HG02588 (cell line): ENCODE measurements around the gene GALNT9.
"Not testable (repeated sequence)": the region's sequence is repeated elsewhere in the genome, so short reads cannot be mapped to it uniquely, and the experiment has no call there.

Experiments used
- ATAC-seq: cut with Tn5 transposase; IDR thresholded peaks from one replicate; pipeline ENCODE4 v1.9.1; 2021; ENCODE audit warnings: mild to moderate bottlenecking, moderate library complexity; ENCODE audit not compliant: unreplicated experiment

The GALNT9 gene

DNA sequence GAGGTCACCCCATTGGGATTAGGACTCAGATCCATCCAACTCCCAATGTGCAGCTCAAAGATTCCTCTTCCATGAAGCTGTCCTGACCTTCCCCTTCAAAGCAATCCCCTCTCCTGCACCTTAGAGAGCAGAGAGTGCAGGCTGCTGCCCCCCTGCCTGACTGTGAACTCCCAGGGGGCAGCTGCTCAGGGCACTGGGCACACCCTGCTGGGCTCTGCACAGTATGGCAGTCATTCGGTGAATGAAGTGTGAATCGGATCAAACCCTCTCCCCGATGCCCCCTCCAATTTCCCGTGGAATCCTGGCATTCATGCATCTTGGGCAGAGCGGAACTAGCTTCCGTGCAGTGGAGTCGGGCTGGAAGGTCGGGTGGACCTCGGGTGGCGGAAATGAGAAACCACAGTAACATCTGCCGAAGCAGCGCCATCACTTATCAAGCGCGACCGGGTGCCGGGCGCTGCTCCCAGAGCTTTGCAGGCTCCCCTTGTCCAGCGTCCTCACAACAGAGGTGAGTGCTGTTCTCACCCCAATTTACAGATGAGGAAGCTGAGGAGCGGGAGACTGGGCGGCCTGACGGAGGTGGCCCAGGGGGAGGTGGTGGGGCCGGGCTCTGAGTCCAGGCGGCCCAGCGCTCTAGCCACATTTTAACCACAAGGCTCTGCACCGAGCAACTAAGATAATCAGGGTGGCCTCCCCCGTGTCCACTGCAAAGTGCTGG lies 14.7 kb downstream of the GALNT9 start:
- ATAC-seq = no peak

GRCh38 chr12:132314035-132314434 lies 15.4 kb downstream of the GALNT9 start:
- no peak for ATAC-seq

DNA sequence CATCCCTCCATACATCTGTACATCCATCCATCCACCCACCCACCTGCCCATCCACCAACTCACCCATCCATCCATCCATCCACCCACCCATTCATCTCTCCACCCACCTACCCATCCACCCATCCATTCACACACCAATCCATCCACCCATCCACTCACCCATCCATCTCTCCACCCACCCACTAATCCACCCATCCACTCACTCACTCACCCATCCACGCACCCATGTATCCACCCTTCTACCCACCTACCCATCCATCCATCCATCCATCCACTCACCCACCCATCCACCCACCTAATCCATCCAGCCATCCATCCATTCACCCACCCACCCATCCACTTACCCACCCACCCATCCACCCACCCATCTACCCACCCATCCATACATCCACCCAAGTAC lies 16.2 kb downstream of the GALNT9 start:
- no peak for ATAC-seq

DNA sequence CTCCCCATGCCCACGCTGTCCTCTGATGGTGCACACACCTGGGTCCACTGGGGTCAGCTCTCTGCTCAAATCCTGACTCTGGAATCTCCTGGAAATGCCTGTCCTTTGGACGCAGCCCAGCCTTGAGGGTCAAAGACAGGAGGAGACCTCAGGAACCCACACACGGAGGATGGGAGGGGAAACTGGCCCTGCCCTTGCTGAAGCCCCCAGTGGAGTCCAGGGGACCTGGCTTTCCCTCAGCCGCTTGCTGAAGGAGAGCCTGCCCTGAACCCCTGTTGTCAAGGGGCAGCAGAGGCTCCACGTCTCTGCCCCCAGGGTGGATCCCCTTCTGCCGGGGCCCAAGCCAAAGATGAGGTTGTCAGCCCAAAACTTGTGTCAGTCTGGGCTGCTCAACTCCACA lies 16.9 kb downstream of the GALNT9 start:
- ATAC-seq = no peak

GRCh38 chr12:132311201-132311915 lies 18.0 kb downstream of the GALNT9 start:
- no peak for ATAC-seq

- no peak for ATAC-seq
Measured at GRCh38 chr12:132310181-132311040, 19.0 kb downstream of the GALNT9 start.

- no peak for ATAC-seq
Measured at GRCh38 chr12:132309596-132310086, 19.7 kb downstream of the GALNT9 start.

- no peak for ATAC-seq
Measured at GRCh38 chr12:132308853-132309595, 20.4 kb downstream of the GALNT9 start.

DNA sequence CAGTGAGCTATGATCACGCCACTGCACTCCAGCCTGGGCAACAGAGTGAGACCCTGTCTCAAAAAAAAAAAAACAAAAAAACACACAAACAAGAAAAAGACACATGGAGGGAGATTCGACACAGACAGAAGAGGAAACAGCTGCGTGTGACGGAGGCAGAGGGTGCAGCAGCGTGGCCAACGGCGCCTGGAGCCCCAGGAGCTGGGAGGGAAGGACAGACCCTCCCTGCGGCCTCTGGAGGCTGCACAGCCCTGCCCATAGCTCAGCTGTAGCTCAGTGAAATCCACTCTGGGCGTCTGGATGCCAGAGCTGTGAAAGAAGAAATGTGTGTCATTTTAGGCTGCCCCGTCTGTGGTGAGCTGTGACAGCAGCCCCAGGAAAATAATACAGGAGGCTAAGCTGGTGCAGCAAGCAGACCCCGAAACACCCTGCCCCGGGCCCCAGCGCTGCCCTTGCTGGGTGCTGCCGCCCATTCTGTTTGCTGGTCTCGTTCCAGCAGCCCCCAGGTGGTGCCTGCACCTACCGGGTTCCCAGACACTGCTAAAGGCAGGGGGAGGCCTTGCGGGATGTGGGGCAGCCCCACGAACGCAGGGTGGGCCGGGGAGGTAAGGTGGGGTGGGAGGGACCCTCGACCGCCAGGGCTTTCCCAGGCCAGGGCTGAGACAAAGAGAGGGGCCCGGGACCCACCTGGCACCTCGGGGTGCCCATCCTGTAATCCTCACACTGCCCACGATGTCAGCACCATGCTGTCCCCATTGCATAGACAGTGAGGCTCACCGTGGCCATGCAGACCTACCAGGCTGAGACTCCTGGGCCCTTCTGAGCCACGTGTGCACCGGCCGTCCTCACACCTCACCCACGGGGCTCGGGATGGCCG lies 21.2 kb downstream of the GALNT9 start:
- ATAC-seq = no peak

DNA sequence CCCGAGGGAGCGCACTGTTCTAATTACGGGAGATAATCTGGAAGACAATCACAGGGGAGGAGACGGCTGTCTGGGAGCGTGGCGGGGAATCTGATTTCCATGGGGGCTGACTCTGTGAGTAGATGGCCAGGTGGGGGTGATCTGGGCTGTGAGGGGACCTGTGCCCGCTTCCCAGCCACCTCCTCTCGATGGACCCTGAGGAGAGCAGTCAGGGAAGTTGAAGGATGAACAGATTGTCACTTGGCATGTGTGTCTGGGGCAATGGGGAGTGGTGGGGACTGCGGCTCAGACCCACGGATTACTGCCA lies 22.6 kb downstream of the GALNT9 start:
- no peak for ATAC-seq

DNA sequence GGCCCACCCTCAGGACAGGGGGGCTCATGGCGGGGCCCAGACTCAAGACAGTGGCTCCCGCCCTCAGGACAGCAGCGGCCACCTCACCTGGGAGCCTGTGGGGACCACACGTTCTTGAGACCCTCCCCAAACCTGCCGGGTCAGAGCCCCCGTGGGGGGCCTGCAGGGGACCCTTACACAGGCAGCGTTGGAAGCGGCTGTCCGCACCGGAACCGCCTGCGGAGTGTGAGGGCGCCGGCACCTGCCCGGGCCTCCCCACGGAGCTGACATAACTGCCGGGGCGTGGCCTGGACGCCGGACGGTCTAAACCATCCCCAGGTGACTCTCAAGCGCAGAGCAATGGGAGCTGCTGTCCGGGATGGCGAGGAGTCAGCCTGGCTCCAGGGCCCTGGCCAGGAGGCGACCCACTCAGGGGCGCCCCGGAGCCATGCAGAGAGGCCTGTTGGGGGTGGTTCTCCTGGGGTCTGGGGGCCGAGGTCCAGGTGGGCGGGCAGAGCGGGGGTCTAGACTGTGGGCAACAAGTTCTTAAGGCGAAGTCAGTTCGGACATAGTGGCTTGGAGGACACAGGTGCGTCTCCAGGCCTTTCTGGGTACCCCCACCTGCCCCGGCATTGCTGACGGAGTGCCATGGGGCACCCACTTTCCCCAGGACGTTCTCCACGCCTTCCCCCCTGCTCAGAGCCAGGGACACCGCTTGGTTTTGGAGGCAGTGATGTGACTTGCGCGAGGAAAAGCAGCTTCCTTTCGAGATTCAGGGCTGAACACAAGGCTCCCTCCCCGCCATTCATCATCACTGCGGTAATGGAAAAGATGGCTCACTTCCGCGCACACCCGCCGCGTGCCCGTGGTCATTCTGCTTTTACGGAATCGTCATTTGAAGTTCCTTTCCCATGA lies 23.2 kb downstream of the GALNT9 start:
- ATAC-seq = no peak

DNA sequence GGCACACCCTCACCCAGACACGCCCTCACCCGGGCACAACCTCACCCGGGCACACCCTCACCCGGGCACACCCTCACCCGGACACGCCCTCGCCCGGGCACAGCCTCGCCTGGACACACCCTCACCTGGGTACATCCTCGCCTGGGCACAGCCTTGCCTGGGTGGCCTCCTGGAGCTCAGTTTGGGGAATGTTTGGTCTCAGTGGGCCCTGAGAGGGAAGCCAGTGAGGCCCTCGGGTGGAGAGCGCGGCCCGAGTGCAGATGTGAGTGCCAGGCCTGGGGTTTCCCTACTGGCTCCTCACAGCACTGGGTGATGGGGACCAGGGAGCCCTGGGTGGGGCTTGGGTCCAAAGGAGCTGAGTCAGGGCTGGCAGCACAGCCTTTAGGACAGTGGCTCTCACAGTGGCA lies 23.8 kb downstream of the GALNT9 start:
- no peak for ATAC-seq

DNA sequence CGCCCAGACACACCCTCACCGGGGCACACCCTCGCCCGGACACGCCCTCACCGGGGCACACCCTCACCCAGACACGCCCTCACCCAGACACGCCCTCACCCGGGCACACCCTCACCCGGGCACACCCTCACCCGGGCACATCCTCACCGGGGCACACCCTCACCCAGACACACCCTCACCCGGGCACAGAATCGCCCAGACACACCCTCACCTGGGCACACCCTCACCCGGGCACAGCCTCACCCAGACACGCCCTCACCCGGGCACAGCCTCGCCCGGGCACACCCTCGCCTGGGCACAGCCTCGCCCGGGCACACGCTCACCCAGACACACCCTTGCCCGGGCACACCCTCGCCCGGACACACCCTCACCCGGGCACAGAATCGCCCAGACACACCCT lies 24.5 kb downstream of the GALNT9 start:
- ATAC-seq = not testable (repeated sequence)

DNA sequence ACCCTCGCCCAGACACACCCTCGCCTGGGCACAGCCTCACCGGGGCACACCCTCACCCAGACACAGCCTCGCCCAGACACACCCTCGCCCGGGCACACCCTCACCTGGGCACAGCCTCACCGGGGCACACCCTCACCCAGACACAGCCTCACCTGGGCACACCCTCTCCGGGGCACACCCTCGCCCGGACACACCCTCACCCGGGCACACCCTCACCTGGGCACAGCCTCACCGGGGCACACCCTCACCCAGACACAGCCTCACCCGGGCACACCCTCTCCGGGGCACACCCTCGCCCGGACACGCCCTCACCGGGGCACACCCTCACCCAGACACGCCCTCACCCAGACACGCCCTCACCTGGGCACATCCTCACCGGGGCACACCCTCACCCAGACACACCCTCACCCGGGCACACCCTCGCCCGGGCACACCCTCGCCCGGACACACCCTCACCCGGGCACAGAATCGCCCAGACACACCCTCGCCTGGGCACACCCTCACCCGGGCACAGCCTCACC lies 25.5 kb downstream of the GALNT9 start:
- not testable (repeated sequence) for ATAC-seq

DNA sequence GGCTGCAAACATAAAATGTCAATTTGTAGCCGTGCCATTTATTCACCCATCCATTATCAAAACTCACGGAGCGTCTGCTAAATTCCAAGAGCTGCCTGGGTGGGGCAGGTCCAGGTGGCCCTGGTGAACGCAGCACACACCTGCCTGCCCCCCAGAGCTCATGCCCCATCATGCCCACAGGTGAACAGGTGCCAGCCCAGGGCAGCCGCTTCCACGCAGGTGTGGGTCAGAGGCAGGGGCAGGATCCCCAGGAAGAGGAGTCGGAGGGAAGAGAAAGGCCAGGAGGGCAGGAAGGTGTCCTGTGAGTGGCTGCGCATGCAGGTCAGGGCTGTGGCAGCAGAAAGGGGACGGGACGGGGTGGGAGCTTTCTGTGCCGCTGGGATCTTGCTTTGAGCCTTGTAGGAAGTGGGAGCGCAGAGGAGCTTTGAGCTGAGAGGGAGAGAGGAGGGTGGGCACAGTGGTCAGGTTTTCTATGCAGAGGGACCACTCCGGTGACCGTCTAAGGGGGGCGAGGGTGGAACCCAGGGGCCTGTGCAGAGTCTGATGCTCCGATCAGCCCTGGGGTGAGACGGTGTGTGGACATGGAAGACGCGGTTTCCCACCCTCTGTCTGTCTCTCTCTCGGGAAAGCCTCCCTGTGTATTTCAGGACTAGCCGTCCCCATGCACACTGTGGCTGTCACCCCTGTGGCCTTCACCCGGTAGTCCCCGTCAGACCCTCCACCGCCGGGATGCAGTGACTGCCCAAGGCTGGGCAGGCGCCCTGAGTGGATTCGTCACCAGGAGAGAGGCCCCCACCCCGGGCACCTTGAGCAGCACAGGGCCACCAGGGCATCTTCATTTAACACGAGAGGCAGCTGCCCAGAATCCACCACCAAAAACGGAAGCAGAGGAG lies 26.7 kb downstream of the GALNT9 start:
- ATAC-seq = no peak

- no peak for ATAC-seq
Measured at GRCh38 chr12:132300789-132301722, 28.3 kb downstream of the GALNT9 start.

DNA sequence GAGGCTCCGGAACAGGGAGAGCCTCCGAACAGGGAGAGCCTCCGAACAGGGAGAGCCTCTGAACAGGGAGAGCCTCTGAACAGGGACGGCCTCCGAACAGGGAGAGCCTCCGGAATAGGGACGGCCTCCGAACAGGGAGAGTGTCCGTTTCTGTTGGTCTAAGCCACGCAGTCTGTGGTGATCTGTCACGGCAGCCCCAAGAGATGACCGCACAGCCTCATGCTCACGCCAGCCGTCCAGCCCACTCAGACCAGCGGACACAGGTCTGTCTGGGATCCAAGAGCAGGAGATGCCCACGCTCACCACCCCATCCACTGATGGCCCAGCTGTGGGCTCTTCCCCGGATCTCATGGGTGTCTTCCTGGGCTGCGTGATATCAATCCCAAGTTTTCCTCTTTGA lies 33.3 kb downstream of the GALNT9 start:
- ATAC-seq = no peak
